HCT116 (cell line): Measurements from ENCODE around the gene GNGT2. TPM values are rescaled to one million over a fixed set of nuclear protein-coding genes. Genes with fewer than 3 reads are reported as not detected.

Source experiments
- ATAC-seq: fragments of 200-7000 bp; cut with Tn5 transposase; 2 replicates; pipeline ENCODE4 v1.9.1; 2020; ENCODE audit warnings: mild to moderate bottlenecking, moderate library complexity
- BruUV-seq: library from RNA; stranded (reverse); fragments of 400-500 nt; replicated peaks from 2 replicates; lab custom pipeline; 2021; lab: Mats Ljungman, UMichigan
- CTCF ChIA-PET: fragments of 300-600 bp; sonication (Branson Sonifier 250); formaldehyde crosslinking; loops from one replicate; lab custom pipeline; 2021; ENCODE audit warnings: antibody characterized with exemption; lab: Charles Lee
- POLR2A ChIA-PET: fragments of 300-600, 350-600 bp; sonication (Branson Sonifier 250); formaldehyde crosslinking; loops from one replicate; lab custom pipeline; 2021; ENCODE audit warnings: antibody characterized with exemption; lab: Charles Lee
- RAD21 ChIA-PET, 2 experiments: fragments of 300-600 bp; sonication (Branson Sonifier 250); formaldehyde crosslinking; loops; one replicate each; lab custom pipeline; 2023; ENCODE audit warnings: low total read pairs in 2 of 2; ENCODE audit not compliant: uncharacterized antibody in 2 of 2, unreplicated experiment in 2 of 2, low non-redundant PET in 1 of 2; lab: Charles Lee
- DNase-seq: peaks from one replicate; pipeline ENCODE4 v3.0.0-alpha.2; 2010; ENCODE audit warnings: low read depth, low spot score
- H2AFZ ChIP-seq: fragments of 200-600 bp; shearing (Covaris generic), sonication (generic); 2 replicates; pipeline ENCODE4 v1.6.1; 2017; ENCODE audit warnings: low read depth, mixed run types, mixed read lengths, antibody characterized with exemption, low read length; ENCODE audit not compliant: poor library complexity, severe bottlenecking
- H3K27ac ChIP-seq: 2 replicates; pipeline ENCODE4 v1.5.1; 2012; ENCODE audit warnings: low read depth, low read length
- H3K27me3 ChIP-seq: fragments of 200-600 bp; sonication (generic); 2 replicates; pipeline ENCODE4 v1.6.1; 2016; ENCODE audit warnings: mixed run types, low read length, mixed read lengths; ENCODE audit not compliant: insufficient read depth
- H3K36me3 ChIP-seq, 2 experiments: fragments of 200-500 bp in 1 of 2; fragments of 200-600 bp in 1 of 2; sonication (Bioruptor generic) in 1 of 2; sonication (generic) in 1 of 2; 2 replicates each; pipeline versions ENCODE4 v1.5.1 to v1.6.1; 2014 to 2016; ENCODE audit warnings: low read length in 2 of 2, inconsistent platforms in 1 of 2, mixed read lengths in 1 of 2, mixed run types in 1 of 2; ENCODE audit not compliant: insufficient read depth in 2 of 2, control insufficient read depth in 1 of 2
- H3K4me1 ChIP-seq, 2 experiments: fragments of 200-600 bp in 1 of 2; sonication (generic) in 1 of 2; 2 replicates each; pipeline versions ENCODE4 v1.5.1 to v1.6.1; 2012 to 2017; ENCODE audit warnings: low read length in 2 of 2, inconsistent platforms in 1 of 2, mild to moderate bottlenecking in 1 of 2, mixed read lengths in 1 of 2, mixed run types in 1 of 2, moderate library complexity in 1 of 2; ENCODE audit not compliant: insufficient read depth in 2 of 2, control insufficient read depth in 1 of 2
- H3K4me2 ChIP-seq: fragments of 200-600 bp; sonication (generic); 2 replicates; pipeline ENCODE4 v1.6.1; 2017; ENCODE audit warnings: mixed run types, low read length, mixed read lengths
- H3K4me3 ChIP-seq, 2 experiments: fragments of 200-600 bp in 1 of 2; sonication (generic) in 1 of 2; replicated peaks in 1 of 2; 2 replicates each; pipeline ENCODE4 v1.5.1; 2011 to 2016; ENCODE audit warnings: low read length in 2 of 2, control low read depth in 1 of 2, low read depth in 1 of 2, mild to moderate bottlenecking in 1 of 2, mixed read lengths in 1 of 2, mixed run types in 1 of 2
- H3K79me2 ChIP-seq: fragments of 200-600 bp; sonication (generic); 2 replicates; pipeline ENCODE4 v1.6.1; 2017; ENCODE audit warnings: mild to moderate bottlenecking, mixed run types, low read length, moderate library complexity, mixed read lengths; ENCODE audit not compliant: insufficient read depth
- H3K9ac ChIP-seq: fragments of 200-600 bp; sonication (generic); 2 replicates; pipeline ENCODE4 v1.6.1; 2016; ENCODE audit warnings: low read length, mixed read lengths
- H3K9me2 ChIP-seq: fragments of 200-600 bp; sonication (generic), shearing (Covaris generic); 2 replicates; pipeline ENCODE4 v1.6.1; 2017; ENCODE audit warnings: mixed run types, mild to moderate bottlenecking, moderate library complexity; ENCODE audit not compliant: insufficient read depth
- H3K9me3 ChIP-seq, 2 experiments: fragments of 200-500 bp in 1 of 2; fragments of 200-600 bp in 1 of 2; sonication (Bioruptor generic) in 1 of 2; sonication (generic) in 1 of 2; 2 replicates each; pipeline ENCODE4 v1.6.1; 2014 to 2017; ENCODE audit warnings: low read length in 2 of 2, mixed read lengths in 2 of 2, inconsistent platforms in 1 of 2, low read depth in 1 of 2, mild to moderate bottlenecking in 1 of 2, mixed run types in 1 of 2, moderate library complexity in 1 of 2; ENCODE audit not compliant: control insufficient read depth in 1 of 2, insufficient read depth in 1 of 2
- H4K20me1 ChIP-seq: fragments of 200-600 bp; sonication (generic), shearing (Covaris generic); 2 replicates; pipeline ENCODE4 v1.6.1; 2017; ENCODE audit warnings: mixed run types, mild to moderate bottlenecking, moderate library complexity; ENCODE audit not compliant: insufficient read depth
- CBX3 ChIP-seq: IDR thresholded peaks from 2 replicates; pipeline ENCODE4 v1.6.1; 2012; ENCODE audit warnings: low read depth
- CTCF ChIP-seq, 3 experiments: fragments of 200-600 bp in 1 of 3; sonication (generic) in 1 of 3; IDR thresholded peaks in 2 of 3; conservative IDR thresholded peaks in 1 of 3; 2 replicates each; pipeline ENCODE4 v1.5.1; 2012 to 2017; ENCODE audit warnings: low read depth in 2 of 3, low read length in 2 of 3, antibody characterized with exemption in 1 of 3, borderline replicate concordance in 1 of 3, control low read depth in 1 of 3, mild to moderate bottlenecking in 1 of 3, mixed read lengths in 1 of 3, mixed run types in 1 of 3, moderate library complexity in 1 of 3; ENCODE audit not compliant: insufficient read depth in 1 of 3
- JUND ChIP-seq: IDR thresholded peaks from 2 replicates; pipeline ENCODE4 v1.6.1; 2012
- RAD21 ChIP-seq: IDR thresholded peaks from 2 replicates; pipeline ENCODE4 v1.6.1; 2012; ENCODE audit warnings: low read depth, mild to moderate bottlenecking
- SIN3A ChIP-seq: IDR thresholded peaks from 2 replicates; pipeline ENCODE4 v1.6.1; 2012; ENCODE audit warnings: low read depth
- SP1 ChIP-seq: IDR thresholded peaks from 2 replicates; pipeline ENCODE4 v1.6.1; 2012; ENCODE audit warnings: low read depth
- intact Hi-C: fragments of 100-400 bp; cut with micrococcal nuclease; formaldehyde crosslinking; loops from 2 replicates; pipeline ENCODE4 v1.10.0; 2022
- total RNA-seq: library from RNA; stranded (reverse); gene quantifications from one replicate; pipeline ENCODE4 v1.2.1, GENCODE V29; 2021; ENCODE audit not compliant: unreplicated experiment

Gene GNGT2
- total RNA-seq, 1 experiment from 2014 or later: not detected

GRCh38 chr17:49254066-49254465 lies 43.7 kb upstream of the GNGT2 start:
- Histone ChIP-seq H3K9ac (no peak overlapping the region), H3K27ac (no peak overlapping the region), H4K20me1 (no peaks in the 10 kb centered on the region), H3K4me1 (peaks cover 14 to 16% of the 10 kb centered on the region in 2 experiments), H3K9me3 (no peaks in the 10 kb centered on the region), H3K4me3 (no peak overlapping the region), H2AFZ (no peak overlapping the region), H3K27me3 (no peaks in the 10 kb centered on the region)
- no TSS peak for BruUV-seq
- DNase-seq (no peak), ATAC-seq (peak; percentile 48)
- POLR2A ChIA-PET: no interaction called here
- TF ChIP-seq CTCF (IDR thresholded peaks at IDR 0.05 in 2 of 3, conservative IDR thresholded peaks at IDR 0.05 in 1 of 3; ENCODE audit: borderline replicate concordance in 1 of 3, insufficient read depth in 1 of 3, low read depth in 2 of 3, low read length in 2 of 3) (peak in 2 of 3 experiments; percentile 15 to 32; a peak in 1 of 6 replicates), SIN3A (no peak), RAD21 (peak; percentile 56), SP1 (no peak), JUND (no peak)
- TF ChIP-seq, all 23 proteins: peak for 2
- H3K9me2 ChIP-seq: no peaks in the 10 kb centered on the region
- H3K79me2 ChIP-seq: no peaks in the 10 kb centered on the region
- H3K4me2 ChIP-seq: no peak overlapping the region
- no peaks in the 10 kb centered on the region for H3K36me3 ChIP-seq
- intact Hi-C loops: no loop called here
- ChIA-PET RAD21 (interaction anchor here in 1 of 2 experiments (0.6 kb wide), 1 partner anchor 153 kb away, joined by 3 read pairs; no protein-coding TSS in a partner anchor), CTCF (interaction anchor here (0.8 to 1.3 kb wide), 3 partner anchors 20 to 32 kb away, joined by 3 to 5 read pairs (median 5); no protein-coding TSS in a partner anchor)

- H3K4me2 ChIP-seq: no peak overlapping the region
- H3K36me3 ChIP-seq: no peaks in the 10 kb centered on the region
- RAD21 ChIA-PET: no interaction called here
- TF ChIP-seq CTCF (IDR thresholded peaks at IDR 0.05 in 2 of 3, conservative IDR thresholded peaks at IDR 0.05 in 1 of 3; ENCODE audit: borderline replicate concordance in 1 of 3, insufficient read depth in 1 of 3, low read depth in 2 of 3, low read length in 2 of 3) (peak in 2 of 3 experiments; percentile 15 to 19; a peak in 1 of 6 replicates), CBX3 (no peak)
- ATAC-seq: peak; percentile 51
- no peak for DNase-seq
- POLR2A ChIA-PET: no interaction called here
- no peak overlapping the region for H3K9ac ChIP-seq
- CTCF ChIA-PET: no interaction called here
- no peak overlapping the region for H3K4me3 ChIP-seq
- peaks cover 17 to 26% of the 10 kb centered on the region in 2 experiments for H3K4me1 ChIP-seq
- H3K9me2 ChIP-seq: no peaks in the 10 kb centered on the region
- H2AFZ ChIP-seq: no peak overlapping the region
- no peaks in the 10 kb centered on the region for H3K27me3 ChIP-seq
- BruUV-seq: no TSS peak
- no peaks in the 10 kb centered on the region for H3K9me3 ChIP-seq
- H4K20me1 ChIP-seq: no peaks in the 10 kb centered on the region
- no peaks in the 10 kb centered on the region for H3K79me2 ChIP-seq
- H3K27ac ChIP-seq: no peak overlapping the region
- intact Hi-C loops: no loop called here
Measured at GRCh38 chr17:49252148-49252695, 41.8 kb upstream of the GNGT2 start.
